Spleen (tissue), 7 donors: ENCODE data around the gene ADARB2.

ENCODE experiments used
- POLR2AphosphoS5 ChIP-seq, 3 donors: sonication (generic); formaldehyde crosslinking; IDR thresholded peaks; one replicate each; pipeline ENCODE4 v1.5.1; 2017; ENCODE audit warnings: antibody characterized with exemption in 3 of 3
- TF ChIP-seq, protein P1 (sequence below), 11 experiments: fragments of 200-600 bp in 7 of 11; fragments of 450-650 bp in 4 of 11; sonication (generic) in 4 of 11; IDR thresholded peaks in 8 of 11; conservative IDR thresholded peaks in 3 of 11; 1 replicate in 7 of 11; 2 replicates in 4 of 11; pipeline versions ENCODE4 v1.4.0 to v1.8.0; 2016 to 2021; ENCODE audit warnings: antibody characterized with exemption in 11 of 11, inconsistent platforms in 4 of 11, mild to moderate bottlenecking in 1 of 11
- donor health status: DM: no; HTN: no; CAD: no; lungs with moderate emphysema.
- donor health status: DM: no; HTN: no; CAD: no.
- donor health status: DM: no; HTN: no; CAD: no.

DNA sequence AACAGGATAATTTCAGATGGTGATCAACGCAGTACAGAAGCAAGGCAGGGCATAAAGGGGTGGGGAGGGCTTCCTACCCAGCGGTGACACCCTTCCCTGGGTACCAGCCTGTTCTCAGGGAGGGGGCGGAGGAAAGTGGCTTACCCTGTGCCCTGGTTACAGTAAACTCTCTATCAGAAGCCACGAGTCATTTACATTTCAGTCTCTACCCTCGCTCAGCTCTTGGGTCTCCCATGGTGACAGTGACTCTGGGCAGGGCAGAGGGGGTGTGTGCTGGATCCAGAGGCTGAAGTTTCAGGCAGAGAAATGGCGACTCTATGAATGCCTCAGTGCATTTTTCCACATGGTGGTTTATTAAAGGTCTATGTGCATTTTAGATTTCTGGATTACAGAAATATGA is 107.0 kb downstream of the ADARB2 start:
- TF ChIP-seq, protein P1, sequence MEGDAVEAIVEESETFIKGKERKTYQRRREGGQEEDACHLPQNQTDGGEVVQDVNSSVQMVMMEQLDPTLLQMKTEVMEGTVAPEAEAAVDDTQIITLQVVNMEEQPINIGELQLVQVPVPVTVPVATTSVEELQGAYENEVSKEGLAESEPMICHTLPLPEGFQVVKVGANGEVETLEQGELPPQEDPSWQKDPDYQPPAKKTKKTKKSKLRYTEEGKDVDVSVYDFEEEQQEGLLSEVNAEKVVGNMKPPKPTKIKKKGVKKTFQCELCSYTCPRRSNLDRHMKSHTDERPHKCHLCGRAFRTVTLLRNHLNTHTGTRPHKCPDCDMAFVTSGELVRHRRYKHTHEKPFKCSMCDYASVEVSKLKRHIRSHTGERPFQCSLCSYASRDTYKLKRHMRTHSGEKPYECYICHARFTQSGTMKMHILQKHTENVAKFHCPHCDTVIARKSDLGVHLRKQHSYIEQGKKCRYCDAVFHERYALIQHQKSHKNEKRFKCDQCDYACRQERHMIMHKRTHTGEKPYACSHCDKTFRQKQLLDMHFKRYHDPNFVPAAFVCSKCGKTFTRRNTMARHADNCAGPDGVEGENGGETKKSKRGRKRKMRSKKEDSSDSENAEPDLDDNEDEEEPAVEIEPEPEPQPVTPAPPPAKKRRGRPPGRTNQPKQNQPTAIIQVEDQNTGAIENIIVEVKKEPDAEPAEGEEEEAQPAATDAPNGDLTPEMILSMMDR (IDR thresholded peaks at IDR 0.05 in 8 of 11, conservative IDR thresholded peaks at IDR 0.05 in 3 of 11): no peak
- no peak for TF ChIP-seq POLR2AphosphoS5 (IDR thresholded peaks at IDR 0.05)
